Pancreas (tissue), 10 donors: Measurements from ENCODE around the gene FRMD4A. TPM values are rescaled to one million over a fixed set of nuclear protein-coding genes. Genes with fewer than 3 reads are reported as not detected.
A peak's percentile ranks its signal among the peaks of the same experiment; 100 is the strongest.

Experiments used
- ATAC-seq, 4 donors: fragments of 200-7000 bp; cut with Tn5 transposase; one replicate each; pipeline versions ENCODE4 v1.8.0 to v1.9.1; 2020; ENCODE audit warnings: mild to moderate bottlenecking in 4 of 4, moderate library complexity in 4 of 4
- DNase-seq, 6 donors: peaks; one replicate each; pipeline ENCODE4 v3.0.0-alpha.2; 2020
- FAIRE-seq: peaks from 2 replicates; lab custom pipeline; 2012; peaks lifted over from hg19 to GRCh38; lab: Jason Lieb, UNC
- H3K27ac ChIP-seq, 4 donors: fragments of 200-600 bp; sonication (generic); 1 replicate in 3 of 4; 2 replicates in 1 of 4; pipeline versions ENCODE4 v1.5.0 to v1.8.0; 2020
- H3K27me3 ChIP-seq, 4 donors: fragments of 200-600 bp; one replicate each; pipeline ENCODE4 v1.8.0; 2021
- H3K36me3 ChIP-seq, 3 donors: fragments of 200-600 bp; sonication (generic) in 1 of 3; one replicate each; pipeline versions ENCODE4 v1.5.0 to v1.8.0; 2020 to 2021
- H3K4me1 ChIP-seq, 3 donors: fragments of 200-600 bp; one replicate each; pipeline ENCODE4 v1.8.0; 2021
- H3K4me3 ChIP-seq, 4 donors: fragments of 200-600 bp; sonication (generic) in 2 of 4; one replicate each; pipeline versions ENCODE4 v1.5.0 to v1.8.0; 2020 to 2021
- H3K9me3 ChIP-seq, 4 donors: fragments of 200-600 bp; one replicate each; pipeline ENCODE4 v1.8.0; 2021
- CTCF ChIP-seq, 4 donors: fragments of 200-600 bp; sonication (generic) in 3 of 4; IDR thresholded peaks; one replicate each; pipeline versions ENCODE4 v1.5.0 to v1.8.0; 2021; ENCODE audit warnings: antibody characterized with exemption in 4 of 4
- WGBS, 2 donors: extraction: QIAGEN DNeasy Blood & Tissue Kit; methylation state at CpG; one replicate each; pipeline ENCODE4 v1.1.7; 2013; 5-methylcytosine and 5-hydroxymethylcytosine counted together
- intact Hi-C, 3 donors: fragments of 100-400 bp; cut with DNase I; formaldehyde crosslinking; loops; one replicate each; pipeline versions ENCODE4 v1.11.1 to v1.14.2; 2022
- polyA plus RNA-seq, 2 donors: library from polyadenylated mRNA; stranded (reverse); fragments of 200-250 nt; gene quantifications; one replicate each; pipeline ENCODE4 v1.2.3, GENCODE V29; 2013
- total RNA-seq, 6 donors: library from RNA; stranded (reverse); fragmentation: NEBNext Ultra II Directional in 4 of 6; extraction: Animal tissue kit (Norgen Biotek cat#: 25700) in 4 of 6; gene quantifications; one replicate each; pipeline versions ENCODE4 v1.2.1 to v1.2.4, GENCODE V29; 2021 to 2023
- donor health status: healthy with polysubstance abuse.
- donor health status: DM: no; HTN: no; CAD: no; lungs with moderate emphysema.
- donor health status: DM: no; HTN: no; CAD: no.
- donor health status: control.
- donor health status: control.
- donor health status: Bipolar disorder and iron deficiency.
- donor health status: DM: yes; HTN: yes; CAD: no.
- donor health status: DM: no; HTN: no; CAD: no.
- donor health status: DM: no; HTN: no; CAD: no.
- donor health status: DM: yes; HTN: yes; CAD: no.

FRMD4A gene
- total and polyA plus RNA-seq, 8 donors: 13.5 to 27.5 (median 18.7) TPM

GRCh38 chr10:13612654-13613373, 717.9 kb downstream of the FRMD4A start:
- 92% methylated on average over 3 of the region's 3 CpGs for WGBS, 2 donors
- intact Hi-C loops: no loop called here
- Histone ChIP-seq H3K36me3 (peaks cover 8 to 14% (median 9%) of the 10 kb centered on the region in 3 donors), H3K27ac (no peak overlapping the region), H3K27me3 (no peaks in the 10 kb centered on the region), H3K4me1 (no peaks in the 10 kb centered on the region), H3K4me3 (no peak overlapping the region), H3K9me3 (no peaks in the 10 kb centered on the region)
- FAIRE-seq (no peak), ATAC-seq (no peak), DNase-seq (no peak)
- no peak for TF ChIP-seq CTCF (IDR thresholded peaks at IDR 0.05)

- WGBS, 2 donors: 67 to 69% methylated on average over 8 of the region's 8 CpGs
- no peaks in the 10 kb centered on the region for H3K27me3 ChIP-seq
- intact Hi-C loops: no loop called here
- H3K27ac ChIP-seq: peak overlapping the region in 2 of 4 donors; percentile 24 to 35
- peaks cover 2 to 18% (median 8%) of the 10 kb centered on the region in 3 donors for H3K36me3 ChIP-seq
- DNase-seq (no peak), ATAC-seq (peak; percentile 53 to 84 (median 70)), FAIRE-seq (no peak)
- no peak for TF ChIP-seq CTCF (IDR thresholded peaks at IDR 0.05)
- H3K4me1 ChIP-seq: no peaks in the 10 kb centered on the region
- no peak overlapping the region for H3K4me3 ChIP-seq
- no peaks in the 10 kb centered on the region for H3K9me3 ChIP-seq
Measured at GRCh38 chr10:13608246-13608853, 722.4 kb downstream of the FRMD4A start.

- intact Hi-C loops: no loop called here
- no peak for ATAC-seq
- Histone ChIP-seq H3K4me1 (no peaks in the 10 kb centered on the region), H3K36me3 (peaks cover 0 to 15% (median 0%) of the 10 kb centered on the region in 3 donors), H3K9me3 (no peaks in the 10 kb centered on the region), H3K27me3 (no peaks in the 10 kb centered on the region), H3K27ac (no peak overlapping the region), H3K4me3 (no peak overlapping the region)
- 80 to 84% methylated on average over 2 of the region's 2 CpGs for WGBS, 2 donors
- no peak for DNase-seq
- no peak for TF ChIP-seq CTCF (IDR thresholded peaks at IDR 0.05)
- peak; percentile 5 for FAIRE-seq
Measured at GRCh38 chr10:13604357-13605040, 726.2 kb downstream of the FRMD4A start.

GRCh38 chr10:13597909-13598308, 732.8 kb downstream of the FRMD4A start:
- ATAC-seq (no peak), DNase-seq (no peak), FAIRE-seq (no peak)
- H3K27ac ChIP-seq: no peak overlapping the region
- H3K27me3 ChIP-seq: no peaks in the 10 kb centered on the region
- no peak overlapping the region for H3K4me3 ChIP-seq
- TF ChIP-seq CTCF (IDR thresholded peaks at IDR 0.05): no peak
- H3K4me1 ChIP-seq: peaks cover 0 to 8% (median 0%) of the 10 kb centered on the region in 3 donors
- peaks cover 0 to 7% (median 0%) of the 10 kb centered on the region in 3 donors for H3K36me3 ChIP-seq
- intact Hi-C loops: no loop called here
- no peaks in the 10 kb centered on the region for H3K9me3 ChIP-seq
- WGBS, 2 donors: 69 to 82% methylated on average over 5 of the region's 5 CpGs
